Amygdala (tissue), 56 donors: ENCODE results near the gene GALP.
"Not testable (repeated sequence)": the region's sequence is repeated elsewhere in the genome, so short reads cannot be mapped to it uniquely, and the experiment has no call there.

Experiments used
- DNase-seq, 56 donors: peaks; one replicate each; lab custom pipeline; 2025; lab: John Stamatoyannopoulos, UW

The GALP gene

GRCh38 chr19:56147307-56147706 lies 28.5 kb upstream of the GALP start:
- no peak for DNase-seq

GRCh38 chr19:56148096-56148495 lies 27.7 kb upstream of the GALP start:
- no peak for DNase-seq

- DNase-seq, result not testable (repeated sequence)
These were observed 26.7 kb upstream of the GALP start for GRCh38 chr19:56148955-56149655.

- DNase-seq, result no peak
These were observed 26.2 kb upstream of the GALP start for GRCh38 chr19:56149656-56150038.

DNA sequence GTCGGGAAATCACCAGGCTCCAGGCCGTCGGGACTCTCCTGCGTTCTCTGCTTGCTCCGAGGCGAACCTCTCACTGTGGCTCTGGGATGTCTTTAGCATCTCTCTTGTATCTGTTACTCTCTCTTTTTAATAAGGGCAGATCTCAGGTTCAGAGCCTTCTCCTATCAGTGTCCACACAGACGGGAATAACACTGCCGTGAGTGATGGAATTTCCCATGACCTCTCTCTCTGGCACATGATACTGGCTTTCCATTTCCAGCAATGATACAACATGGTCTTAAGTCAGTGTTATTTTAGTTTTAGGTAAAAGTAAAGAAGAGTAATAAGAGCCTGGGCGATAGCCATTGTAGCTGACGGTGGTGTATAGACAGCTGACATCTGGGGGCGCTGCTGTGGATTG lies 25.4 kb upstream of the GALP start:
- no peak for DNase-seq

DNA sequence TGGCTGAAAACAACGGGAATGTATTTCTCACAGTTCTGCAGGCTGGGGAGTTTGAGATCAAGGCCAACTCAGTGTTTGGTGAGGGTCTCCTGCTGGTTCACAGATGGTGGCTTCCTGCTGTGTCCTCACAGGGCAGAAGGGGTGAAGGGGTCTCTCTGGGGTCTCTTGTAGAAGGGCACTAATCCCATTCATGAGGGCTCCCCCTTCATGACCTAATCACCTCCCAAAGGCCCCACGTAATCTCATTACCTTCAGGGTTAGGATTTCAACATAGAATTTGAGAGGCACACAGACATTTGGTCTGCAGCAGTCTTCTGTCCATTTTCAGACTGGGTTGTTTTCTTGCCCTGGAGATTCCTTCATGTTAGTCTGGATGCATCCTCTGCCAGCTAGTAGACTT lies 23.2 kb upstream of the GALP start:
- DNase-seq, result no peak

- DNase-seq, result no peak
These were observed 22.3 kb upstream of the GALP start for GRCh38 chr19:56153507-56153906.

GRCh38 chr19:56155124-56155687 lies 20.6 kb upstream of the GALP start:
- peak in 3 of 56 donors; percentile 4 to 5 (median 5) for DNase-seq

- no peak for DNase-seq
These were observed 19.0 kb upstream of the GALP start for GRCh38 chr19:56156768-56157167.

DNA sequence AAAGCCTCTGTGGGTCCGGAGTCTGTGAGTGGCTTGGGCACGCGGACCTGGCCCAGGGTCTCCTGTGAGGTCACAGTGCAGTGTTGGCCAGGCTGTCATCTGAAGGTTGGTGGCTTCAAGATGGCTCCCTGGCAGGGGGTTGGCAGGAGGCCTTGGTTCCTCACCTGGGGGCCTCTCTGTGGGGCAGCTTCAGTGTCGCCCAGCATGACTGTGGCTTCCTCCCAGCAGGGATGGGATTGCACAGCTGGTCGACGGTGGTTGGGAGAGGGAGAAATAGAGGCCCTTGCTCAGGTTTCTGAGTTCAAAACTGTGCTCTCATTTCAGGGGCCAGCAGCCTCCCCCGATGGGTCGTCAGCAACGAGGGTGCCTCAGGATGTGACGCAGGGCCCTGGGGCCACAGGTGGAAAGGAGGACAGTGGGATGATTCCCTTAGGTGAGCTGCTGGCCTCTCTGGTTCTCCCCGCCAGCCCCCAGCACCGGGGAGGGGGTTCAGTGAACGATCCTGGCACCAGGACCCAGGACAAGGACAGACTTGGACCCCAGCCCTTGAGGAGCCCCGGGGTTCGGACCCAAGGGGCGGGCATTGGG lies 17.5 kb upstream of the GALP start:
- no peak for DNase-seq

GRCh38 chr19:56159009-56159559 lies 16.7 kb upstream of the GALP start:
- DNase-seq, result no peak

- DNase-seq, result no peak
These were observed 16.1 kb upstream of the GALP start for GRCh38 chr19:56159622-56160271.

DNA sequence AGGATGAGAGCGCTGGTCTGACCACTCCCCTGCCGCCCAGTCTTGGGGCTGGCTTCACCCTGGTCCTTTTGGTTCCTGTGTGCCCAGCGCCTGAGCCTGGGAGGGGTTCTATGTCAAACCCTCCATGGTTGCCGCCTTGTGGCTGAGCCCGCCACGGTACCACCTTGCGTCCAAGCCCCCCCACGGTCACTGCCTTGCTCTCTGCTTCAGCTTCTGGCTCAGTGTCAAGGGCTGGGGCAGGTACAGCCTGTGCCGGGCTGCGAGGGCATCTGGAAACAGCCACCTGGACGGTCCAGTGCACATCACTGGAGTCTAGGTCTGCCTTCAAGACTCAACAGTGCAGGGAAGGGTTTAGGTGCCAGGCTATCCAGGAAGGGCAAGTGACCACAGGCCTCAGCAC lies 14.3 kb upstream of the GALP start:
- no peak for DNase-seq

GRCh38 chr19:56162258-56162657 lies 13.6 kb upstream of the GALP start:
- DNase-seq, result no peak

DNA sequence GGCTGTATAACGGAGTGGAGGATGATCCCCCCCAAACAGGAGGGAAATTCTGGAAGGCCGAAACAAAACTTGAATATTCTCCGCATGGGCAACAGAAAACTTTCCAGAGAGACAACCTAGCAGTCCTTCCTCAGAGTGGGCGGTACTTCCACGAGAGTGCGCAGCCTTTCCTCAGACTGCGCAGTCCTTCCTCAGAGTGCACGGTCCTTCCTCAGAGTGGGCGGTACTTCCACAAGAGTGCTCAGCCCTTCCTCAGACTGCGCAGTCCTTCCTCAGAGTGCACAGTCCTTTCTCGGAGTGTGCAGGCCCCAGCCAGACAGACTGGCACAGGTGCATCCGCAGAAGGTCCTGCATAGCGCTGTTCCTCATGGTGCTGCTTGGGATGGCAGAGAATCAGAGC lies 12.7 kb upstream of the GALP start:
- DNase-seq, result no peak

DNA sequence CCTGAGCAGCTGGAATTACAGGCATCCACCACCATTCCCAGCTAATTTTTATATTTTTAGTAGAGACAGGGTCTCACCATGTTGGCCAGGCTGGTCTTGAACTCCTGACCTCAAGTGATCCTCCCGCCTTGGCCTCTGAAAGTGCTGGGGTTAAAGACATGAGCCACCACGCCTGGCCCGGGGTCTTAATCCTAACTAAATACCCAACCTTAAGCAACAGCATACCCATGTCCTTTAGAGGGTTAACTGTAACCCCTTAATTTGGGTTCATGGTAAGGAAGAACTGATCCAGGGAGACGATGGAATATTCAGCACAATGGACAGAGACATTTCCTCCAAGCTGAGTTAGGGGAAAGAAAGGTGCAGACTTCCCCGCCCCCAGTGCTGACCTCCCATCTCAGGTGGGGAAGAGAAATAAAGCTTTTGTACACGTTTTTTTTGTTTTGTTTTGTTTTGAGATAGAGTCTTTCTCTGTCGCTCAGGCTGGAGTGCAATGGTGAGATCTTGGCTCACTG lies 8.7 kb upstream of the GALP start:
- DNase-seq, result no peak

DNA sequence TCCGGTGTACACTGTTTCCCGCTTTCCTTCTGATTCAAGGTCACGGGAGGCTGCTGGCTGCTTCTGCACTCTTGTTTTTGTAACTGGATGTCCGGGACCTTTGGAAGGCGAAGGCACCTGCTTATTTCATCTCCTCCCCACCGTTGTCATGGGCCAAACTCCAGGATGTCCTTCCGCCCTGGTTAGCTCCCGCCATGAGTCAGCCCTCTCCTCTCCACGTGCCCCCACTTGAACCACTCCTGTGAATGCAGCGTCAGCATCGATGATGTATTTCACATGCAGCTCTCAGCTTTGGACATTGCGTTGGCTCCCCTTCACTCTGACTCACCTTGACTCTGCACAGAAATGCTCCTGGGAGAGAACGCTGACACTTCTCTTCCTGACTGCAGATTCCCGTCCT lies 5.5 kb upstream of the GALP start:
- DNase-seq, result no peak

DNA sequence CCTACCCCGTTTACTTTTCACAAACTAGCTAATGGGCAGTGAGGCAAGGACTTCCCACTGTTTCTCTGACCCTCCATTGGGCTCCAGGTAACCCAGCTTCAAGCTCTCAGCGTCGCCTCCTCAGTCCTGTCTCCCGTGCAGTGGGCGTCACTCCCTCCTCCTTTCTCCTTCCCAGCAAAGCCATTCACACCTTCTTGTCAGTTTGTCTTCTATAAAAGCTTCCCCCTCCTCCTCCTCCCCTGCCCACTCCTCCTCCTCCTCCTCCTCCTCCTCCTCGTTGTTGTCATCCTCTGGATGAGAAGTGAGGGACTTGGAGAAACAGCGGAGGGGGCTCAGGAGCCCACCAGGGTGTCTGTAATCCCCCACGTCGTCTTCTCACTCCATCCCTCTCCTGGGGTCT lies 1.7 kb upstream of the GALP start:
- no peak for DNase-seq

DNA sequence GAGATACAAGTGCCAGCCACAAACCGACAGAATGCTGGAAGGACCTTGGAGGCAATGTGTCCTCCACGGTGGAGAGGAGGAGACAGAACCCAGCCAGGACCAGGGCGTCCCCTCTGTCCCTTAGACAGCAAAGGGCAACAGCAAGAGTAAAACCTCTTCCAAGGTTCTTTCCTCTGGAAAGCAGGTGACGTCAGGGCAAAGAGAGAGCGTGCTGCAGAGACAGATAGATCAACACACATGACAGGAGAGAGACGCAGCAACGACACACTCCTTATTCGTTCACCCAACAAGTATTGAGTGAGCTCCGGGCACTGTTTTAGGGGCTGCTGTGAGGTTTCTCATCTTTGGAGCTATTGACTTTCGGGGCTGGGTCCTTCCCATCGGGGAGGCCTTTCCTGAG lies 1.3 kb upstream of the GALP start:
- DNase-seq, result no peak

DNA sequence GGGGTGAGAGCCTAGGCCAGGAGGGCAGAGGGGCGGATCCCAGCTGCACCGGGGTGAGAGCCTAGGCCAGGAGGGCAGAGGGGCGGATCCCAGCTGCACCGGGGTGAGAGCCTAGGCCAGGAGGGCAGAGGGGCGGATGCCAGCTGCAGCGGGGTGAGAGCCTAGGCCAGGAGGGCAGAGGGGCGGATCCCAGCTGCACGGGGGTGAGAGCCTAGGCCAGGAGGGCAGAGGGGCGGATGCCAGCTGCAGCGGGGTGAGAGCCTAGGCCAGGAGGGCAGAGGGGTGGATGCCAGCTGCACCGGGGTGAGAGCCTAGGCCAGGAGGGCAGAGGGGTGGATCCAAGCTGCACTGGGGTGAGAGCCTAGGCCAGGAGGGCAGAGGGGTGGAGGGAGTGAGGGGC lies 502 bp downstream of the GALP start:
- DNase-seq, result not testable (repeated sequence)

- no peak for DNase-seq
These were observed 1.1 kb downstream of the GALP start for GRCh38 chr19:56176881-56177280.
